H9 (cell line): ENCODE results near the gene CD320. TPM values are rescaled to one million over a fixed set of nuclear protein-coding genes. Genes with fewer than 3 reads are reported as not detected.

ENCODE experiments used
- DNase-seq: peaks from one replicate; pipeline ENCODE4 v3.0.0-alpha.2; 2017
- H2AFZ ChIP-seq: one replicate; pipeline ENCODE4 v1.6.1; 2013; ENCODE audit warnings: mild to moderate bottlenecking, low read length, control low read depth, moderate library complexity
- H2AK5ac ChIP-seq: 2 replicates; pipeline ENCODE4 v1.6.1; 2013; ENCODE audit warnings: low read length, control low read depth, mixed read lengths; ENCODE audit not compliant: insufficient read length
- H2BK120ac ChIP-seq: one replicate; pipeline ENCODE4 v1.6.1; 2013; ENCODE audit warnings: low read depth, mild to moderate bottlenecking, low read length, control low read depth, inconsistent platforms; ENCODE audit not compliant: poor library complexity, severe bottlenecking
- H2BK12ac ChIP-seq: 2 replicates; pipeline ENCODE4 v1.6.1; 2013; ENCODE audit warnings: low read length, control low read depth, mixed read lengths, low read depth; ENCODE audit not compliant: insufficient read length
- H2BK15ac ChIP-seq: 2 replicates; pipeline ENCODE4 v1.6.1; 2013; ENCODE audit warnings: low read depth, low read length, control low read depth
- H2BK20ac ChIP-seq: one replicate; pipeline ENCODE4 v1.6.1; 2013; ENCODE audit warnings: low read depth, mild to moderate bottlenecking, low read length, control low read depth, inconsistent platforms; ENCODE audit not compliant: poor library complexity, severe bottlenecking
- H2BK5ac ChIP-seq: 2 replicates; pipeline ENCODE4 v1.6.1; 2013; ENCODE audit warnings: low read length, control low read depth, mixed read lengths; ENCODE audit not compliant: insufficient read length
- H3K14ac ChIP-seq: 2 replicates; pipeline ENCODE4 v1.6.1; 2013; ENCODE audit warnings: low read length, control low read depth; ENCODE audit not compliant: insufficient read depth
- H3K18ac ChIP-seq: 2 replicates; pipeline ENCODE4 v1.6.1; 2013; ENCODE audit warnings: low read depth, mild to moderate bottlenecking, mixed read lengths, low read length, control low read depth; ENCODE audit not compliant: insufficient read length
- H3K23ac ChIP-seq: 2 replicates; pipeline ENCODE4 v1.6.1; 2013; ENCODE audit warnings: low read length, control low read depth, mixed read lengths, low read depth; ENCODE audit not compliant: insufficient read length
- H3K23me2 ChIP-seq: 2 replicates; pipeline ENCODE4 v1.6.1; 2013; ENCODE audit warnings: low read depth, mild to moderate bottlenecking, mixed read lengths, low read length, control low read depth; ENCODE audit not compliant: insufficient read length, poor library complexity, severe bottlenecking
- H3K27ac ChIP-seq: 2 replicates; pipeline ENCODE4 v1.5.1; 2013; ENCODE audit warnings: low read length, control low read depth, mixed read lengths, low read depth; ENCODE audit not compliant: insufficient read length
- H3K27me3 ChIP-seq: 2 replicates; pipeline ENCODE4 v1.6.1; 2013; ENCODE audit warnings: low read length, control low read depth, inconsistent platforms; ENCODE audit not compliant: insufficient read depth
- H3K4ac ChIP-seq: 2 replicates; pipeline ENCODE4 v1.6.1; 2013; ENCODE audit warnings: low read depth, mild to moderate bottlenecking, control low read depth, inconsistent platforms, low read length, moderate library complexity
- H3K4me1 ChIP-seq: 2 replicates; pipeline ENCODE4 v1.6.1; 2013; ENCODE audit warnings: low read length, control low read depth, inconsistent platforms; ENCODE audit not compliant: insufficient read depth
- H3K4me2 ChIP-seq: 2 replicates; pipeline ENCODE4 v1.6.1; 2013; ENCODE audit warnings: low read length, control low read depth, mixed read lengths; ENCODE audit not compliant: insufficient read length, insufficient read depth
- H3K56ac ChIP-seq: 2 replicates; pipeline ENCODE4 v1.6.1; 2013; ENCODE audit warnings: low read depth, mild to moderate bottlenecking, mixed read lengths, low read length, control low read depth; ENCODE audit not compliant: insufficient read length
- H3K79me1 ChIP-seq: 2 replicates; pipeline ENCODE4 v1.6.1; 2013; ENCODE audit warnings: low read depth, mild to moderate bottlenecking, moderate library complexity, low read length, control low read depth, inconsistent platforms; ENCODE audit not compliant: insufficient read depth, poor library complexity, severe bottlenecking
- H3K79me2 ChIP-seq: 2 replicates; pipeline ENCODE4 v1.6.1; 2013; ENCODE audit warnings: low read length, control low read depth, inconsistent platforms; ENCODE audit not compliant: insufficient read depth
- H3K9ac ChIP-seq: 2 replicates; pipeline ENCODE4 v1.6.1; 2013; ENCODE audit warnings: low read length, control low read depth, mixed read lengths; ENCODE audit not compliant: insufficient read length; ENCODE audit errors: extremely low read depth
- H3K9me3 ChIP-seq: one replicate; pipeline ENCODE4 v1.6.1; 2013; ENCODE audit warnings: low read depth, low read length, inconsistent platforms; ENCODE audit not compliant: control insufficient read depth
- H3T11ph ChIP-seq: one replicate; pipeline ENCODE4 v1.6.1; 2013; ENCODE audit warnings: mild to moderate bottlenecking, low read length, control low read depth, inconsistent platforms
- H4K20me1 ChIP-seq: one replicate; pipeline ENCODE4 v1.6.1; 2013; ENCODE audit not compliant: control insufficient read depth, insufficient read length, insufficient read depth
- H4K5ac ChIP-seq: 2 replicates; pipeline ENCODE4 v1.6.1; 2013; ENCODE audit warnings: low read depth, mild to moderate bottlenecking, mixed read lengths, low read length, control low read depth; ENCODE audit not compliant: insufficient read length
- H4K8ac ChIP-seq: replicated peaks from 2 replicates; pipeline ENCODE4 v1.6.1; 2013; ENCODE audit warnings: low read length, control low read depth, mixed read lengths, low read depth; ENCODE audit not compliant: insufficient read length
- H4K91ac ChIP-seq: 2 replicates; pipeline ENCODE4 v1.6.1; 2013; ENCODE audit warnings: low read depth, mild to moderate bottlenecking, moderate library complexity, mixed read lengths, low read length, control low read depth; ENCODE audit not compliant: insufficient read length
- H3K27ac Mint-ChIP-seq, 3 experiments: 2 replicates in 2 of 3; 3 replicates in 1 of 3; pipeline ENCODE4 v1.8.0; 2020 to 2021; ENCODE audit warnings: mixed read lengths in 3 of 3, mild to moderate bottlenecking in 1 of 3, moderate library complexity in 1 of 3
- H3K27me3 Mint-ChIP-seq: 2 replicates; pipeline ENCODE4 v1.8.0; 2021; ENCODE audit warnings: low read depth, mild to moderate bottlenecking, moderate library complexity, mixed read lengths
- H3K36me3 Mint-ChIP-seq, 3 experiments: 2 replicates in 2 of 3; 3 replicates in 1 of 3; pipeline ENCODE4 v1.8.0; 2020 to 2021; ENCODE audit warnings: low read depth in 3 of 3, mixed read lengths in 3 of 3; ENCODE audit not compliant: insufficient read depth in 1 of 3
- H3K4me1 Mint-ChIP-seq, 2 experiments: 2 replicates each; pipeline ENCODE4 v1.8.0; 2020; ENCODE audit warnings: mixed read lengths in 2 of 2
- H3K4me3 Mint-ChIP-seq, 2 experiments: 2 replicates in 1 of 2; 3 replicates in 1 of 2; pipeline ENCODE4 v1.8.0; 2020 to 2021; ENCODE audit warnings: mild to moderate bottlenecking in 2 of 2, mixed read lengths in 2 of 2, moderate library complexity in 1 of 2
- H3K9me3 Mint-ChIP-seq, 2 experiments: 2 replicates in 1 of 2; 3 replicates in 1 of 2; pipeline ENCODE4 v1.8.0; 2020; ENCODE audit warnings: mild to moderate bottlenecking in 2 of 2, mixed read lengths in 2 of 2, moderate library complexity in 1 of 2
- WGBS: extraction: QIAGEN DNeasy Blood & Tissue Kit; methylation state at CpG from one replicate; pipeline ENCODE4 v1.1.7; 2013; ENCODE audit warnings: missing lambda C conversion rate, low lambda C conversion rate, mixed read lengths; ENCODE audit not compliant: insufficient read length; ENCODE audit errors: extremely low coverage; 5-methylcytosine and 5-hydroxymethylcytosine counted together
- total RNA-seq: library from RNA; stranded (reverse); gene quantifications from 2 replicates; pipeline ENCODE4 v1.2.1, GENCODE V29; 2021
- TF ChIP-seq, protein P1 (sequence below): fragments of 200-600 bp; sonication (generic); conservative IDR thresholded peaks from 3 replicates; pipeline ENCODE4 v1.8.0; 2021; ENCODE audit warnings: antibody characterized with exemption, mild to moderate bottlenecking

Gene CD320
- total RNA-seq, 1 experiment from 2014 or later, result 72.1 TPM

DNA sequence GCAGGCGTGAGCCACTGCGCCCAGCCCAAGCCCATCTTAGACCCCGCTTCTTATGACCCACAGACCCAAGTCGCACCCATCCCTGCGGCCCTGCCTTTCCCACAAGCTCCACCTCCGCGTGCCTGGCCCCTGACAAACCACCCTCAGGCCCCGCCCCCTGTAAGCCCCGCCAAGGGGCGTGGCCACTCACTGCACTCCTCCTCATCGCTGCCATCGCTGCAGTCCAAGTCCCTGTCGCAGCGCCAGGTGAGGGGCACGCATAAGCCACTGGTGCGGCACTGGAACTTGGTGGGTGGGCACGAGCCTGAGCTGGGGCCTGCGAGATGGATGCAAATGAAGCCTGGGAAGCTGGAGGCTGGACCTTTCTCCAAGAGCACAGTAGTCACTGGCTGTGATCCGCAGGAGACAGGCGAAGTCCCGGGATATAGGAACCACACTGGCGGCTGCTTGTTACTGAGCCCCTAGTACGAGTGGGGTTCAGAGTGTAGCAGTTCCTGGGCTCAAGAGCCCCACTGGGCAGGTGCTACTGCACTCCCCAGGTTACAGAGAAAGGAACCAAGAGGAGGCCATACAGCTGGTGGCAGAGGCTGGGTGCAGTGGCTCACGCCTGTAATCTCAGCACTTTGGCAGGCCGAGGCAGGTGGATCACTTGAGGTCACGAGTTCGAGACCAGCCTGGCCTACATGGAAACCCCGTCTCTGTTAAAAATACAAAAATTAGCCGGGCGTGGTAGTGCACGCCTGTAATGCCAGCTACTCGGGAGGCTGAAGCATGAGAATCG is 3.1 kb downstream of the CD320 start:
- H2BK15ac ChIP-seq, result no peak overlapping the region
- no peak overlapping the region for H3K4ac ChIP-seq
- no peak overlapping the region for H2AK5ac ChIP-seq
- H3K9me3 ChIP-seq, result no peaks in the 10 kb centered on the region
- peaks cover 11% of the 10 kb centered on the region for H3K23me2 ChIP-seq
- peak; percentile 93 for DNase-seq
- no peaks in the 10 kb centered on the region for H4K20me1 ChIP-seq
- TF ChIP-seq, protein P1, sequence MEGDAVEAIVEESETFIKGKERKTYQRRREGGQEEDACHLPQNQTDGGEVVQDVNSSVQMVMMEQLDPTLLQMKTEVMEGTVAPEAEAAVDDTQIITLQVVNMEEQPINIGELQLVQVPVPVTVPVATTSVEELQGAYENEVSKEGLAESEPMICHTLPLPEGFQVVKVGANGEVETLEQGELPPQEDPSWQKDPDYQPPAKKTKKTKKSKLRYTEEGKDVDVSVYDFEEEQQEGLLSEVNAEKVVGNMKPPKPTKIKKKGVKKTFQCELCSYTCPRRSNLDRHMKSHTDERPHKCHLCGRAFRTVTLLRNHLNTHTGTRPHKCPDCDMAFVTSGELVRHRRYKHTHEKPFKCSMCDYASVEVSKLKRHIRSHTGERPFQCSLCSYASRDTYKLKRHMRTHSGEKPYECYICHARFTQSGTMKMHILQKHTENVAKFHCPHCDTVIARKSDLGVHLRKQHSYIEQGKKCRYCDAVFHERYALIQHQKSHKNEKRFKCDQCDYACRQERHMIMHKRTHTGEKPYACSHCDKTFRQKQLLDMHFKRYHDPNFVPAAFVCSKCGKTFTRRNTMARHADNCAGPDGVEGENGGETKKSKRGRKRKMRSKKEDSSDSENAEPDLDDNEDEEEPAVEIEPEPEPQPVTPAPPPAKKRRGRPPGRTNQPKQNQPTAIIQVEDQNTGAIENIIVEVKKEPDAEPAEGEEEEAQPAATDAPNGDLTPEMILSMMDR, result no peak
- no peak overlapping the region for H3T11ph ChIP-seq
- no peak overlapping the region for H3K27ac ChIP-seq
- no peaks in the 10 kb centered on the region for H3K27me3 ChIP-seq
- no peak overlapping the region for H3K23ac ChIP-seq
- WGBS, result no CpG with 5 or more reads among the region's 33 CpGs
- peak overlapping the region in 2 of 3 experiments; percentile 28 to 40; a peak in 1 of 7 replicates for H3K27ac Mint-ChIP-seq
- no peak overlapping the region for H4K91ac ChIP-seq
- no peaks in the 10 kb centered on the region for H3K27me3 Mint-ChIP-seq
- H4K8ac ChIP-seq, result no peak overlapping the region
- no peak overlapping the region for H2BK12ac ChIP-seq
- peak overlapping the region in 1 of 2 experiments; percentile 32; a peak in 4 of 5 replicates for H3K4me3 Mint-ChIP-seq
- no peak overlapping the region for H3K9ac ChIP-seq
- H3K79me2 ChIP-seq, result no peaks in the 10 kb centered on the region; the same call in 1 of the 2 replicates
- no peak overlapping the region for H2AFZ ChIP-seq
- H2BK120ac ChIP-seq, result no peak overlapping the region
- H3K4me1 ChIP-seq, result no peaks in the 10 kb centered on the region
- H3K4me2 ChIP-seq, result no peak overlapping the region
- no peak overlapping the region for H3K18ac ChIP-seq
- H3K4me1 Mint-ChIP-seq, result peaks cover 22 to 30% of the 10 kb centered on the region in 2 experiments
- peaks cover 19 to 32% (median 23%) of the 10 kb centered on the region in 3 experiments for H3K36me3 Mint-ChIP-seq
- H4K5ac ChIP-seq, result no peak overlapping the region
- H2BK20ac ChIP-seq, result no peak overlapping the region
- H3K56ac ChIP-seq, result no peak overlapping the region
- no peaks in the 10 kb centered on the region for H3K79me1 ChIP-seq
- no peak overlapping the region for H3K14ac ChIP-seq
- no peak overlapping the region for H2BK5ac ChIP-seq
- H3K9me3 Mint-ChIP-seq, result no peaks in the 10 kb centered on the region
